Measurements from ENCODE around the gene C12orf43.
A peak's percentile ranks its signal among the peaks of the same experiment; 100 is the strongest.
"Not testable (repeated sequence)": the region's sequence is repeated elsewhere in the genome, so short reads cannot be mapped to it uniquely, and the experiment has no call there.

Gene C12orf43, protein sequence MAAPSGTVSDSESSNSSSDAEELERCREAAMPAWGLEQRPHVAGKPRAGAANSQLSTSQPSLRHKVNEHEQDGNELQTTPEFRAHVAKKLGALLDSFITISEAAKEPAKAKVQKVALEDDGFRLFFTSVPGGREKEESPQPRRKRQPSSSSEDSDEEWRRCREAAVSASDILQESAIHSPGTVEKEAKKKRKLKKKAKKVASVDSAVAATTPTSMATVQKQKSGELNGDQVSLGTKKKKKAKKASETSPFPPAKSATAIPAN

DNA sequence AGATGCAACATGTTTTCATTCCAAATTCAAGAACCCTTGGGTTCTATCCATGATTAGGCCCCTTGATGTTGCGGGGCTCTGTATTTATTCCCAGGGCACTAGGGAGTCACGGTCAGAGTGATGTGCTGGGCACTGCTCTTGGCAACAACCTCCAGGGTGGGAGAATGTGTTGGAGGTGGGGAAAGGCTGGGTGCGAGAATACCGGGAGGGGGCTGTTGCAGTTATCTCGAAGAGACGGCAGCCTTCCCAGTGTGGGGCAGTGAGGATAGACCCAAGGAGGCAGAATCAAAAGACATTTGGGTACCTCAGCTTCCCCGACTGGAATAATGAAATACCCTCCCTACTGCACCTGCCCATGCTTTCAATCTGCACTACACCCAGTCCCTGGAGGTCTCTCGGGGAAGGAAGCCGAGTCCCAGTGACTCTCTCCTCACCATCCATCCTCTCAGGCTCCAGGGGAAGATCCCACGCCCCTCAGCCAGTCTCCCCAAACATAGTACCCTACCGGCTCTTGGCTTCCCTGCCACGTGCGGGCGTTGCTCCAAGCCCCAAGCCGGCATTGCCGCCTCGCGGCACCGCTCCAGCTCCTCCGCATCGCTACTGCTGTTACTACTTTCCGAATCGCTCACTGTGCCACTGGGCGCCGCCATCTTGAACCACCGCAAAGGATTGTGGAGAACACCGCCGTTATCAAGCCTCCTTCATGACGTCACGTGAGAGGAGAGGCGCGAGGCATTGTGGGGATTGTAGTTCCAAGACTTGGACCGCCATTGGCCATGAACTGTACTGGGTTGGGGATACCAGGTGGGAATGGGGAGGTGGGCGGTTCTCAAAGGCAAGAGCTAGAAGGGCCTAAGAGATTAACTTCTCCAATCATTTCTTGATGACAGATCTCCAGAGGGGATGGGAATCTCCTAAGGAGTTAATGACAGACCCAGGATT lies at the start of gene C12orf43:
Gene C12orf43 (minus strand): TSS at position 663 of the 942 bp plus-strand sequence. CDS start 13 bp downstream, at position 650.
- DNase-seq: peak; percentile 31 to 92 (median 87)

DNA sequence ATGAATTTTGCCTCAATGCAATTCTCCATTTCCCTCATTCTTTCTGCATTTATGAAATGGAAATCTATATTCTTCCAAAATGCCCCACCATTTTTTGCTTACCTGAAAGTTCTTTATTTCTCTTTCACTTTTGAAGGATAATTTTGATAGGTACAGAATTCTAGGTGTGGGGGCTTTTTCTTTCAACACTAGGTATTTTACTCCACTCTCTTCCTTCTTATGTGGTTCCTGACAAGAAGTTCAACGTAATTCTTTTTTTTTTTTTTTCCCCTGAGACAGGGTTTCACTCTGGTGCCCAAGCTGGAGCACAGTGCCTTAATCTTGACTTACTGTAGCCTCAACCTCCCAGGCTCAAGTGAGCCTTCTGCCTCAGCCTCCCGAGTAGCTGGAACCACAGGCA lies 49.1 kb upstream of the C12orf43 start:
- no peak for DNase-seq

DNA sequence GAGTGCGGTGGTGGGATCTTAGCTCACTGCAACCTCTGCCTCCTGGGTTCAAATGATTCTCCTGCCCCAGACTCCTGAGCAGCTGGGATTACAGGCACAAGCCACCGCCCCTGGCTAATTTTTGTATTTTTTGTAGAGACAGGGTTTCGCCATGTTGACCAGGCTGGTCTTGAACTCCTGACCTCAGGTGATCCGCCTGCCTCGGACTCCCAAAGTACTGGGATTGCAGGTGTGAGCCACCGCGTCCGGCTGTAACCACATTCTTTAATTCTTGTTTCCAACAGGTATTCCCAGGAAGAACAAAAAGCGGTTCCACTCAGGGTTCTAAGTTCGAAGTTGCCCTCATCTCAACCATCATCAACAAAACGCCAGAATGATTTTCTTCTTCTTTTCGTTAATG lies 48.3 kb upstream of the C12orf43 start:
- not testable (repeated sequence) for DNase-seq

DNA sequence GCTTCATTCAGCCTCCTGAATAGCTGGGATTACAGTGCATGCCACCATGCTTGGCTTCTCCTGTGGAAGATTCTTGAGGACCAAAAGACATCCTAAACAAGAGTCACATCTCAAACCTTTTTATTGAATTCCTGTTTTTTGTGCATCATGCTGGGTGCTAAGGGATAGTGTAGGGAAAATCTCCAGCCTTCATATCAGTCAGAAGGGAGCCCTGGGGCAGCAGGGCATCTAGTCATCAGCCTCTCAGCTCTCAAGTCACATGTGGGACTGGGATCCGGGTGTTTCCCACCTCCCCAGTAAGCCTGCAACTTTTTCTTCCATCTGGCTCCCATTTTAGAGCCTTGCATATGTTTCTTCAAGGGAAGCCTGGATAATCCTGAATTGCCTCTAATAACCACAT lies 47.8 kb upstream of the C12orf43 start:
- DNase-seq: no peak

DNA sequence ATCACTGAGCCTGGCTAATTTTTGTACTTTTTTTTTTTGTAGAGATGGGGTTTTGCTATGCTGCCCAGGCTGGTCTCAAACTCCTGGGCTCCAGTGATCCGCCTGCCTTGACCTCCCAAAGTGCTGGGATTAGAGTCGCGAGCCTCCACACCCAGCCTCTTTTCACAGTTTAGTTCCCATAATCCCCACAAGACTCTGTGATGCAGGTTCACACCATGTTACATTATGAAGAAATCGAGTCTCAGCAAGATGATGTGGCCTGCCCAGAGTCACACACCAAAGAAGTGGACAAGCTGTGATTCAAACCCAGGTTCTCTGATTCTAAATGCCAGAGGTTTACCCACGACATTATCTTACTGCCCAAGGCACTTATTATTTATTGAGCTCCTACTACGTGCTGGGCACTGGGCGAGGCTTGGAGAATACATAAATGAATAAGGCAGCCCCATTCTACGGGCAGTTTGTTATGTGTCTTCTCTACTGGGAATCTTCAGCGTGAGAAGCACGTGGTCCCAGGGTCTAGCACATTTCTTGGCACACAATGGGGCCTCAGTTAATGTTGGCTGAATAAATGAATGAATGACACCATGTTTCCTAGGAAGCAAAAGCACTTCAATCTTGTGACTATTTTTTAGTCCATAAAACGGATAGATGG lies 46.2 kb upstream of the C12orf43 start:
- DNase-seq: no peak

DNA sequence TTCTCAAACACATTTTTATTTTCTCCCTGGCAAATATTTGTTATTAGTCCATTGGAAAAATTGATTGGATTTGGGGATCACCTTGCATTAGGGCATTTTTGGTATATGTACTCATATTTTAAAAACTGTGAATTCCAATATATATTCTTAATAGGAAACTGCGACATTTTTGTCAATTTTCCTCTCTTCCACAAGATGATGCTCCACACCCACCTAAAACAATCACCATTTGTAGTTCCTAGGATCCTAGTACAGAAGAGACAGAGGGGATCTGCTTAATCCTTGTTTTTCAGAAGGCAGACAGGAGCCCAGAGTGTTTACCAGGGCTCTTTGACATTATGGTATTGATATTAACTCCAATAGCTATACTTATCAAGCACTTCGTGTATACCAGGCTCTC lies 45.5 kb upstream of the C12orf43 start:
- peak in 1 of 14 donors; percentile 33 for DNase-seq

DNA sequence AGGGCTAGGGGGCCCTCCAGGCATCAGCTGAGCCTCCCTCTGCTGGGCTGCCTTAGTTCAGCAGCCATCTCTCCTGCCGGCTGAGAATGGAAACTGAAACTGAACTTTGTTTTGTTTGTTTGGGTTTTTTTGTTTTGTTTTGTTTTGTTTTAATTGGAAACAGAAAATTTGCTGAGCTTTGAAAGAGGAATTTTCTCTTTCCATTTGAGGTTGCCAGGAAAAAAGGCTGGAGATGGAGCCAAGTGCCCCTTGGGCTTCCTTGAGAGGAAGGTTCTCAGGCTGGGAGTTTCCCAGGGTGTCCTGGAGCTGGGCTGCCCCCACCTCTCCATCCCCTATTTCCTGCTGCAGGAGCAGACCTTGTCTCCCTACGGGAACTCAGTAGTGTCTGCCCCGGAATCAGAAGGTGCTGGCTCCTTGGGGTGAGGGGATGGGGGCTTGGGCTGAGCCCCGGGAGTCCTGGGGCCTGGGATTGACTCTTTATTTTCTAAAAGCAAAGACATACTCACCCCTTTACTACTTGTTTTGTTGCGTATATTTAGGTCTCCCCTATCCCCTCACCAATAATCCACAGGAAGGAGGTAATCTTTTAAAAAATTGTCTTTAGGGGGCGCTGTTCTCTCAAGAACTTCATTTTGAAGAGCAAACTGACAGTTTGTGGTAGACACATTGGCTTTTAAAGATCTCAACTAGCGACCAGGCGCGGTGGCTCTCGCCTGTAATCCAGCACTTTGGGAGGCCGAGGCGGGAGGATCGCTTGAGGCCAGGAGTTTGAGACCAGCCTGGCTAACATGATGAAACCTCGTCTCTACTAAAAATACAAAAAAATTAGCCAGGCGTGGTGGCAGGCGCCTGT lies 44.1 kb upstream of the C12orf43 start:
- peak in 7 of 14 donors; percentile 8 to 40 (median 21) for DNase-seq

DNA sequence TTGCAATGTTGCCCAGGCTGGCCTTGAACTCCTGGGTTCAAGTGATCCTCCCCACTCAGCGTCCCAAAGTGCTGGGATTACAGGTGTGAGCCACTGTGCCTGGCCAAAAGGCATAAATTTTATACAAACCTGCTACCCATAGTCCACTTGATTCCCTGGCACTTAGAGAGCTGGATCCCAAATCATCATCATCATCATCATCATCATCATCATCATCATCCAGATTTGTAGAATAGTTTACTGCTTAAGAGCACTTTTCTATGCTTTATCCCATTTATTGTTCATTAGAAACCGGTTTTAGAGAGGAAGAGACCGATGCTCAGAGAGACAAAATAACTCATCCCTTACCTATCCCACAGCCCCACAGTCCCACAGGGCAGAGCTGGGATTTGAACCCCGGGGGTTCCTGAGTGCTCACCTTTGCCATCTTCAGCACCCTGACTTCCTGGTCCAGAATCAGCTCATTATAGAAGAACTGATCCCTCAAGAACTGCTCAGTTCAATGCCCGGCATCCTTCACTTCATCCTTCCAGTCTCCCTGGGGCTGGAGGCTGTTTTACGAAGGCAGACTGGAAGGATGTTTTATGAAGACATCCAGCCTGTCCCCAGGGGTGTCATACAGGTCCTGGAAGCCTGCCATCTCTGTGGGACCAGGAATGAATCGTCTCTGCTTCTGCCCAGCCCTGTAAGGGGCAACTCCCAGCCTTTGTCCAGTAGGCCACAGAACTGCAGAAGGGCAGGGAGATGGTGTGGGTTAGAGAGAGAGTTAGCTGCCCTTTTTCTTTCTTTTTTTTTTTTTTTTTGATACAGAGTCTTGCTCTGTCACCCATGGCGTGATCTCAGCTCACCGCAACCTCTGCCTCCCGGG lies 43.0 kb upstream of the C12orf43 start:
- DNase-seq: no peak

DNA sequence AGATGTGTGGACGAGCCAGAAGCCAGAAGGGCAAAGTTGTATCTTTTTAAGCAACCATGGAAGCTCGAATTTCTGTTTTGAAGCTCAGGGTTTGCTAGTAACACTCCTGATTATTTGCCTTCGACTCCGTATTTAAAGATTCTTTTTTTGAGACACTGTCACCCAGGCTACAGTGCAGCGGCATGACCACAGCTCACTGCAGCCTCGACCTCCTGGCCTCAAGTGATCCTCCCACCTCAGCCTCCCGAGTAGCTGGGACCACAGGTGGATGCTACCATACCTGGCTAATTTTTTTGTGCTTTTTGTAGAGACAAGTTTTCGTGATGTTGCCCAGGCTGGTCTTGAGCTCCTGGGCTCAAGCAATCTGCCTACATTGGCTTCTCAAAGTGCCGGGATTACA lies 41.5 kb upstream of the C12orf43 start:
- no peak for DNase-seq

DNA sequence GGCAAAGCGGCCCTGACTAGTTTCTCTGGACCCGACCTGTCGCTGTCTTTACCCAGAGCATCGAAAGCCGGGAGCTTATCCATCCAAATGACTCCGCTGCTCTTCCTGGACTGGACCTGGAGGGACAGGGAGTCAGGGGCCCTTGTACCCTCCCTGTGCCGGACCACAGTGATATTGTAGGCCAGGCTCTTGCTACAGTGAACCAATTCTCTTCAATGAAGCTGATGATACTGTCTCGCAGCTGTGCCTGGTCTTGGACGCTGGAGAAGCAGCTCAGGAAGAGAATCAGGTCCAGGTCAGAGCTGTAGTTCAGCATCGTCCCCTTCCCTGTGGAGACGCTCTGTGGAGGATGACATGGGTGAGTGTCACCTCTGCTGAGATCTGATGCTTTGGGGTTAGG lies 37.4 kb upstream of the C12orf43 start:
- no peak for DNase-seq

DNA sequence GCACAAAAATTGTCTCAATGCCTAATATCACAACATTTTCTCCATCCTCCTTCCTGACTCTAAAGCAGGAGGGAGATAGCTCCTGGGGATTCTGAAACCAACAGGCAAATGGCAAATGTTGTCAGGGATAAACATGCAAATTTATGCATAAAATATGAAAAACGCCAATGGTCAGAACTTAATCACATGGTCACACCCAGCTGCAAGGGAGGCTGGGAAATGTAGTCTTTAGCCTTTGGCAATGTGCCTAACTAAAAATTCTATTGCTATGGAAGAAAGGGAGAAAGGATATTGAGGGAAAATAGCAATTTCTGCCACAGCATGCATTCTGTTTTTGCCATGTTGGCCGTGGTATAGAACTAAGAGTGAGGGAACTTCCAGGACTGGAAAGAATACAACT lies 34.4 kb upstream of the C12orf43 start:
- DNase-seq: no peak

DNA sequence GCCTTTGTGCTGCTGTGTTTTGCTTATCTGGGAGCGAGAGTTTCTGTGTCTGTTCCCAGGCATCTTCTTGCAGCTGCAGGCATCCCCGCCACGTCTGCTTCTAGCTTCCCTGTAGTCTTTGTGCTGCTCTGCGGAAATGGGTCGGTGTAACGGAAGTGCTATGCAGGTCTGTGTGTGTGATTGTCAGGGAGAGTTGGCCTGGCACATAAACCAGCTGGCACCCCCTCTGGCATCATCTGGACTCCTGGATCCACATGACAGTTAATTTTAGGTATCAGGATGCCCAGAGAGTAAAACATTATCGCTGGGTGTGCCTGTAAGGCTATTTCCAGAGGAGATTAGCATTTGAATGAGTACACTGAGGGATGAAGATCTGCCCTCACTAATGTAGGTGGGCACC lies 32.2 kb upstream of the C12orf43 start:
- DNase-seq: no peak

DNA sequence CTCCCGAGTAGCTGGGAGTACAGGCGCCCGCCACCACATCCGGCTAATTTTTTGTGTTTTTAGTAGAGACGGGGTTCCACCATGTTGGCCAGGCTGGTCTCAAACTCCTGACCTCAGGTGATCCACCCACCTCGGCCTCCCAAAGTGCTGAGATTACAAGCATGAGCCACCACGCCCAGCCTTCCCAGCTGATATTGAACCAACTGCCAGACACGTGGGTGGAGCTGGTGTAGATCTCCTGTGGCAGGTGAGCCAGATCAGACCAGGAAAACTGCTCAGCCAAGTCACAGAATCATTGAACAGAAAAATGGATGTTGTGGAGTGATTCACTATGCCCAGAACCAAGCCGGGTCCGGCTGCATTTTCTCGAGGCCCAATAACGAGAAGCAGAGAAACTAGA lies 31.1 kb upstream of the C12orf43 start:
- not testable (repeated sequence) for DNase-seq

DNA sequence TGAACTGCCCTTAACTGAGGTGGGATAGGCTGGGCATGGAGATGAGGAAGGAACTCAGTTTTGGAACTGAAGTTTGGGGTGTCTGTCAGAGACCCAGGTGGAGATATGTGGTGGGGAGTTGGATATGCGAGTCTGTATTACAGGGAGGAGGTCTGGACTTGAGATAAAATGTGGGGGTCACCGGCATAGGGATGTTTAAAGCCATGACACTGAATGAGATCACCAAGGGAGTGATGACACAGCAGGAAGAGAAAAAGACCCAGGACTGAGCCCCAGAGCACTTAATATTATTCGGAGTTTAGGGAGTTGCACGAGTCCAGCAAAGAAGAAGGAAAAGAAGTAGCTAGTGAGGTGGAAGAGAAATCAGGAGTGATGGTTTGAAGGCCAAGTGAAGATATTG lies 26.8 kb upstream of the C12orf43 start:
- no peak for DNase-seq

DNA sequence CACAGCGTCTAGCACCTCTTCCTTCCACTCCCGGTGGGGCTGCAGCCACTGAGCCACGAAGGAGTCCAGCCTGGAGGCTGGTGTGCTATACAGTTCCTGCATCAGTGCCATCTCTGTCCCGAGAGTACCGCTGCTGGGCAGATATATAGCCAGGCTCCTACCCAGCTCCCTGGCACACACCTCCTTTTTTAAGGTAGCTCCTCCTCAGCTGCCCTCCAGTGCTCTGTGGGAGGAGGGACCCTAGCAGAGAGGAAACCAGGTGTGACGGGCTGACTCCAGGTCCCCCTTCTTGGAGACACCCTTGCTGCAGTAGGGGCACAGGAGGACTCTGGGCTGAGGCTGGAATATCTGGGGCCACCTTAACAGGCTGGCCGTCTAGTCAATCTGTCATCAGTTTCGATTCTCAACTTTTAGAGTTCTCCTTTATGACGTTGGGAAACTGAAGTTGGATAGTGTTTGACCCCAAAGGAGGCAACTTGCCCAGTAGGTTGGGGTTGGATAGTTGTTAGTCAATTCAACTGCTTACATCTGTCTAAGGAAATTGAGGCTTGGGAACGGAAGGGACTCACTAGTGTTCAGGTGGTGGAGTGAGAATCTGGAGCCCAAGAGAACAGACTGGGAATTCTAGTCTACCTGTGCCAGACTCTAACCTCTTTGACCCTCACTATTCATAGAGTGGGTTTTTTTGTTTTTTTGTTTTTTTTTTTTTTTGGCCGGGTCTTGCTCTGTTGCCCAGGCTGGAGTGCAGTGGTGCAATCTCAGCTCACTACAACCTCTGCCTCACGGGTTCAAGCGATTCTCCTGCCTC lies 22.8 kb upstream of the C12orf43 start, which contains the start of gene OASL:
Gene OASL (minus strand): TSS at position 386 of the 808 bp plus-strand sequence. CDS start 275 bp downstream, at position 111.
- peak in 8 of 14 donors; percentile 2 to 57 (median 44) for DNase-seq

DNA sequence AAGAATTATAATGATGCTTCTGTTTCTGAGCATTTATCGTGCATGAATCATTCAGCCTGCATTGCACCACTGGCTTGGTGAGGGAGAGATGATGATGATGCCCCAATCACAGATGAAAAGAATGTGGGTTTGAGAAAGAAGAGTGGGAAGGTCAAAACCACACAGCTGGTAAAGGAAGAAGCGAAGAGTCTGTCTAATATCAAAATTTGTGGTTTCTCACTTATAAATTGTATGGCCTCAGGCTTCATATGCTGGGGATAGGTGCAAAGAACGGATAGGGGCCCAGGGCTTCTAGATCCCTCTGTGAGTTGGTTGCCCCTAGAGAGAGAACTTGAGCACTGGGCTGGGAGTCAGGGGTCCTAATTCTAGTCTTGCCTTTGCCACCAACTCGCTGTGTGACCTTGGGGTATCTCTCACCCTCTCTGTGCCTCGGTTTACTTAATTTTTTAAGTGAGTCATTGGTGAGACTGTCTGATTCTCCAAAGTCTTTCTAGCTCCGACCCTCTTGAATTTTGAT lies 20.6 kb upstream of the C12orf43 start:
- no peak for DNase-seq

DNA sequence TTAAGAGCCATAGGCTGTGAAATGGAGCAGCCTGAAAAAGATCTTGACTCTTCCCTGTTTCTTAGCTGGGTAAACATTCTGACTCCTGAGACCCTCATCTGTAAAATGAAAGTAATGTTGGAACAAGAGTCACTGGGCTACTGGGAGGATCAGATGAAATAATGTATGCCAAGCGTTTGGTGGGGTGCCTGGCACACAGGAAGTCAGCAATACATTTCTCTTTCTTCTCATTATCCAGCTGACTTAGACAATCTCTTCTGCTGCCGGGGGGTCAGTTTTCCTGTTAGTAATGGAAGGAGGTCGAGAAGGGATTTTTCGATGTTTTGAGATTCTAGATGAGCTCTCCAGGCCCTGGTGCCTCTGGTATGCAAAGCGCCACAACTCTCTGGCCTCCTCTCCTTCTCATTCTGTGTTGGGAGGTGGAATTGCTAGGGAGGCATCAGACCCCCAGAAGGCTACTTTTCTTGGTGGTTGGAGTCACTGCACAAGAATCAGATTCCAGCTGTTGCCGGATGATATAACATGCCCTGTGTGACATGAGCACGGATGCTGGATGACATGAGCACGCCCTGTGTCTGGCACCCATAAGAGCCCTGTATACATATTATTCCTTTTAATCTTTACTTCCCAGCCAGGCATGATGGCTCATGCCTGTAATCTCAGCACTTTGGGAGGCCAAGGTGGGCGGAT lies 18.5 kb upstream of the C12orf43 start:
- no peak for DNase-seq

DNA sequence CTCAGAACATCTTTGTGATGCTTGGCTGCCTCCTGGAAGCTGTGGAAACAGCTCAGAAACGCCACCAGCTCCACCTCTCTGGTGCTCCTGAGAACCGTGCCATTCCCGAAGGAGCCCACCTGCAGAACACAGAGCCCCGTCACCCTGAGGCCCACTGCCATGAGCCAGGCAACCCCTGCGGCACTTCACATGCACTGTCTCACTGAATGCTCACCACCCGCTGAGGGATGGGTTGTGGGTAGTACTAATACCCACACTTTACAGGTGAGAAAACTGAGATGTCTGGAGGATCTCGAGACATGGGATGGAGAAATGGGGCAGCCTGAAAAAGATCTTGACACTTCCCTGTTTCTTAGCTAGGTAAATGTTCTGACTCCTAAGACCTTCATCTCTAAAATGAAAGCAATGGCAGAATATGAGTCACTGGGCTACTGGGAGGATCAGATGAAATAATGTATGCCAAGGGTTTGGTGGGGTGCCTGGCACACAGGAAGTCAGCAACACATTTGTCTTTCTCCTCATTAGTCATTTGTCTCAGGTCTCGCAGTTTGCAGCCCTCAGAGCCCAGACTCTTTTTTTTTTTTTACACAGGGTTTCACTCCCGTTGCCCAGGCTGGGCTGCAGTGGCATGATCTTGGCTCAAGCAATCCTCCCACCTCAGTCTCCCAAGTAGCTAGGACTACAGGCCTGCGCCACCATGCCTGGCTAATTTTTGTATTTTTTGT lies 17.5 kb upstream of the C12orf43 start:
- no peak for DNase-seq

Data from C1 segment of cervical spinal cord (tissue), 14 donors.